ENCODE data around the gene TEDC1.

- no peak for TF ChIP-seq CTCF (optimal IDR thresholded peaks at IDR 0.05 in 1 of 3, IDR thresholded peaks at IDR 0.05 in 1 of 3, conservative IDR thresholded peaks at IDR 0.05 in 1 of 3; ENCODE audit: extremely low read depth in 1 of 3, insufficient read depth in 2 of 3, low read length in 3 of 3)
- TF ChIP-seq EZH2 (IDR thresholded peaks at IDR 0.05; ENCODE audit: low read length) = no peak
Measured at GRCh38 chr14:105494606-105494929, 3.5 kb downstream of the TEDC1 start.

All from keratinocyte (primary cell).